HEK293T (cell line): Measurements from ENCODE around the gene ERC2.

Experiments used
- ARNT ChIP-seq: fragments of 450-650 bp; IDR thresholded peaks from 2 replicates; pipeline ENCODE4 v1.6.1; 2017; ENCODE audit warnings: mild to moderate bottlenecking
- CTBP1 ChIP-seq: fragments of 450-650 bp; IDR thresholded peaks from 2 replicates; pipeline ENCODE4 v1.6.1; 2016; ENCODE audit warnings: borderline replicate concordance
- FOXK2 ChIP-seq: fragments of 450-650 bp; IDR thresholded peaks from 2 replicates; pipeline ENCODE4 v1.6.1; 2016; ENCODE audit warnings: mild to moderate bottlenecking
- L3MBTL2 ChIP-seq: fragments of 450-650 bp; conservative IDR thresholded peaks from 2 replicates; pipeline ENCODE4 v1.6.1; 2016; ENCODE audit warnings: mild to moderate bottlenecking
- NFRKB ChIP-seq: fragments of 450-650 bp; IDR thresholded peaks from 2 replicates; pipeline ENCODE4 v1.6.1; 2016; ENCODE audit warnings: mild to moderate bottlenecking, moderate library complexity
- SP1 ChIP-seq: fragments of 450-650 bp; IDR thresholded peaks from 2 replicates; pipeline ENCODE4 v1.6.1; 2017
- SUZ12 ChIP-seq: fragments of 450-650 bp; IDR thresholded peaks from 2 replicates; pipeline ENCODE4 v1.6.1; 2016; ENCODE audit warnings: mild to moderate bottlenecking
- TARDBP ChIP-seq: fragments of 450-650 bp; IDR thresholded peaks from 2 replicates; pipeline ENCODE4 v1.6.1; 2016

DNA sequence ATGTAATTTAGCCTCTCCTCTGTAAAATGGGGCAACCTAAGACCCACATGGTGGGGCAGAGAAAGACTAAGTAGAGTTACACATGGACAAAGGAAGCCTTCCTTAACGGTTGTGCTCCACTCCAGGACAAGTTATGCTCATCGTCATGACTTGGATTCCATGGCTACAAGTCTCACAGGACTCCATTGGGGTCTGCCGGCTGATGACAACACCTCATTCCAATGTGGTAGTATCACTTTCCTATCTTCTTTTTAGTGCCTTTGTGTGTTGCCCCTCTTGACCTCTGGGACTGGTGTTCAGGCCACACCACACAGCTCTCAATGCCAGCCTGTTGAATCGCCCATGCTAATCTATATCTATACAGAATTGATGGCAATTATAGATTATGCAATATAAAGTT, 799.9 kb downstream of the ERC2 start:
- TF ChIP-seq SUZ12 (no peak), CTBP1 (no peak), SP1 (no peak), ARNT (no peak), L3MBTL2 (no peak), FOXK2 (no peak), NFRKB (no peak), TARDBP (no peak)
